HL-60 (cell line): ENCODE results near the gene LMBR1L.

Experiments
- CTCF ChIP-seq: IDR thresholded peaks from one replicate; pipeline ENCODE4 v1.5.1; 2011; ENCODE audit warnings: low read length, control low read depth, inconsistent platforms; ENCODE audit not compliant: insufficient read depth
- POLR2AphosphoS5 ChIP-seq: IDR thresholded peaks from 2 replicates; pipeline ENCODE4 v1.6.1; 2012; ENCODE audit warnings: low read depth

- no peak for TF ChIP-seq CTCF
- no peak for TF ChIP-seq POLR2AphosphoS5
These were observed 28.4 kb upstream of the LMBR1L start for GRCh38 chr12:49138999-49139398.
